Activated T-cell treated with anti-CD3 and anti-CD28 coated beads, Interleukin-2, amount 50 U/mL, for 4 hours (primary cell): Measurements from ENCODE around the gene UBFD1. TPM values are rescaled to one million over a fixed set of nuclear protein-coding genes. Genes with fewer than 3 reads are reported as not detected.
A peak's percentile ranks its signal among the peaks of the same experiment; 100 is the strongest.
"Not testable (repeated sequence)": the region's sequence is repeated elsewhere in the genome, so short reads cannot be mapped to it uniquely, and the experiment has no call there.

Source experiments
- ATAC-seq, 2 donors: fragments of 200-7000 bp; cut with Tn5 transposase; one replicate each; pipeline ENCODE4 v1.10.0; 2021
- DNase-seq: peaks from one replicate; pipeline ENCODE4 v3.0.0-alpha.2; 2020
- H3K27me3 Mint-ChIP-seq: one replicate; pipeline ENCODE4 v1.8.0; 2021; ENCODE audit warnings: low read depth, mixed read lengths
- H3K36me3 Mint-ChIP-seq: one replicate; pipeline ENCODE4 v1.8.0; 2022; ENCODE audit warnings: mixed read lengths; ENCODE audit not compliant: insufficient read depth
- H3K4me1 Mint-ChIP-seq: one replicate; pipeline ENCODE4 v1.8.0; 2021; ENCODE audit warnings: low read depth, mixed read lengths
- H3K4me3 Mint-ChIP-seq: one replicate; pipeline ENCODE4 v1.8.0; 2021; ENCODE audit warnings: mild to moderate bottlenecking, moderate library complexity, mixed read lengths
- H3K9me3 Mint-ChIP-seq: one replicate; pipeline ENCODE4 v1.8.0; 2021; ENCODE audit warnings: mixed read lengths
- total RNA-seq, 3 donors: library from RNA; stranded (reverse); gene quantifications; one replicate each; pipeline ENCODE4 v1.2.1, GENCODE V29; 2021

The UBFD1 gene, protein sequence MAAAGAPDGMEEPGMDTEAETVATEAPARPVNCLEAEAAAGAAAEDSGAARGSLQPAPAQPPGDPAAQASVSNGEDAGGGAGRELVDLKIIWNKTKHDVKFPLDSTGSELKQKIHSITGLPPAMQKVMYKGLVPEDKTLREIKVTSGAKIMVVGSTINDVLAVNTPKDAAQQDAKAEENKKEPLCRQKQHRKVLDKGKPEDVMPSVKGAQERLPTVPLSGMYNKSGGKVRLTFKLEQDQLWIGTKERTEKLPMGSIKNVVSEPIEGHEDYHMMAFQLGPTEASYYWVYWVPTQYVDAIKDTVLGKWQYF
- total RNA-seq: 10 to 100 TPM; 69.8 to 73.8 (median 70.0) TPM

DNA sequence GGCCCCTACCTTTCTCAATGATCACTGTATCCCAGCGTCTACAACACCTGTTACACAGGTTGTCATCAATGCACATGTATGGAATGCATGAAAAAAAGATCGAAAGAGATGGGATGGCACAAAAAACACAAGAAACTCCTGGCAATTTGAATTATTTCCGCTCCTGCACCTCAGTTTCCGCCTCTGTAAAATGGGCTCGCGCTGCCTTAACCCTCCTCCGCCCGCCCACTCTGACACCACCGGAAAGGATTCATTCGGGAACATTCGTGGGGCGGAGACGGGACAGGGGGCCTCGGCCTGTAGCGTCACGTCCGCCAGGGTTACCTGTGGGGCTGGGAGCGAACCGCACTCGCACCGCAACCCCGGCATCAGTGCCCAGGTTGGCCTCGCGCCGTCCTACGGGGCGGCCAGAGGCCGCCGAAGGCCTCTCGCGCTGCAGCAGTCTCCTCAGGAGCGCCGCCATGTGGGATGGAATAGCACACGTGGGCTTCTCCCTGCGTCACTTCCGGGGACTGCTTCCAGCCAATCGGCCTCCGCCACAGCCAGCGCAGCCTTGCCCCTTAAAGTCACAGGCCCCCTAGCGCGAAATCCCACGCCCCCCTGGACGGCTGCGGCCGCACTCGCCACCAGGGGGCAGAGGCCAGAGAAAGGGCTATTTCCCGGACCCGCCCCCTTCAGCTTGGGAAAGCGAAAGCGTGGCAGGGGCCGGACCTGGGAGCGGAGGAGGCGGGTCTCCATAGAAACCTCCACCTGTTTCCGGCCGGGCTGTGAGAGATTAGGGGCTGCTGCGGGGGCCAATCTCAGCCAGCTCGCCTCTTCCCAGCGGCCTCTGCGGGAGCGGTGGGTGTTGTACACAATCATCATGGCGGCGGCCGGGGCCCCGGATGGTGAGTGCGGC, at the start of gene UBFD1, which contains the start of gene EARS2:
Gene UBFD1, plus strand, starts transcription at position 847 of the 898 bp plus-strand sequence. Its CDS starts 16 bp downstream, at position 863.
Gene EARS2, minus strand, starts transcription at position 470 of the 898 bp plus-strand sequence. Its CDS starts 7 bp downstream, at position 463.
- H3K27me3 Mint-ChIP-seq: no peaks in the 10 kb centered on the region
- peaks cover 15% of the 10 kb centered on the region for H3K36me3 Mint-ChIP-seq
- ATAC-seq: peak; percentile 93
- peak within 1 kb of the TSS; percentile 95 for H3K4me3 Mint-ChIP-seq
- H3K9me3 Mint-ChIP-seq: no peaks in the 10 kb centered on the region
- peak; percentile 95 for DNase-seq
- H3K4me1 Mint-ChIP-seq: peaks cover 36% of the 10 kb centered on the region

DNA sequence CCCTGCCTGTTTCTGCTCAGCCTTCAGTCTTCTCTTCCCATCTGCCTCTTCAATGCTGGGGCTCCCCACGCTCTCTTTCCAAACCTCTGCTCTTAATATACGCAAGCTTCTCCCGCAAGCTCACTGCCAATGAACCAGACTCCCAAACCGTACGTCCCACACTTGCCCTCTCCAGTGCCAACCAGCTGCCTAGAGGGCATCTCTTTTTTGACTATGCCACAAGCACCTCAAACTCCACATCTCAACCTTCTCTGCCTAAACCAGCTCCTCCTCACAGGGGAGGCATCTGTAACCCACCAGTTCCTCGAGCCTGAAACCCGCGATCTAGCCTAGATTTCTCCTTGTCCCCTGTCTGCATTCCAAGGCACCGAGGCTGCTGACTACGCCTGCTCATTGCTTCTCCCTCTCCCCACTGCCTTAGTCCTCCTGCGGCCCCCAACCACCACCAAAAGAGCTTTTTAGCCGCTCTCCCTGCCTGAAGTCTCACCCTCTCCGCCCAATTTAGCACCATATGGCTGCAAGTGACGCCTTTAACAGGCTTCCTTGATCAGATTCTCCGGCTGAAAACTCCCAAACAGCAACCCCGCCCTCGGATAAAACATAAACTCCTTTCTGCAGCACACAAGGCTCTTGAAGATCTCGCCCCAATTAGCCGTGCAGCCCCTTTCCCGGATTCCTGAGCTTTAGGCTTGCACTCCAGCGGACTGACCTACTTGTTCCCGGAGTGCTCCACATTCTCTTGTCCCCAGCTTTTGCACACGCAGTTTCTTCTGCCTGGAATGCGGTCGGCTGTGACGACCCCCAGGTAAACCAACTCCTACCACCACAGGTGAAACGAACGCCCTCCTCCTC, 48.7 kb upstream of the UBFD1 start:
- peaks cover 12% of the 10 kb centered on the region for H3K36me3 Mint-ChIP-seq
- H3K4me1 Mint-ChIP-seq: peaks cover 61% of the 10 kb centered on the region
- H3K27me3 Mint-ChIP-seq: no peaks in the 10 kb centered on the region
- ATAC-seq (no peak), DNase-seq (no peak)
- H3K4me3 Mint-ChIP-seq: peak overlapping the region; percentile 86
- H3K9me3 Mint-ChIP-seq: no peaks in the 10 kb centered on the region

DNA sequence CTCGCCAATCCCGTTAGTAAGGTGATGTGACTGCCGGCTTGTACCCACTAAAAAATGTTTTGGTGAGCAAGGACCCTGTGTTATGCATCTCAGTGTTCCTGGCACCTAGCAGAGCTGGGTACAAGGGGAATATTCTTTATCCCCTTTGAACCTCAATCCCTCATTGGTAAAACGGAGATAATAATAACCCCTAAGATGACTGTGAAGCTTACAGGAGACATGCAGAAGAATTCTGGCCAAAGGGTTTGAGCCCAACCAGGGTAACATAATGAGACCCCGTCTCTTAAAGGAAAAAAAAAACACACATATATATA, 48.1 kb upstream of the UBFD1 start:
- H3K4me3 Mint-ChIP-seq: peak overlapping the region; percentile 86
- peaks cover 12% of the 10 kb centered on the region for H3K36me3 Mint-ChIP-seq
- ATAC-seq (no peak), DNase-seq (no peak)
- H3K9me3 Mint-ChIP-seq: no peaks in the 10 kb centered on the region
- no peaks in the 10 kb centered on the region for H3K27me3 Mint-ChIP-seq
- peaks cover 61% of the 10 kb centered on the region for H3K4me1 Mint-ChIP-seq

DNA sequence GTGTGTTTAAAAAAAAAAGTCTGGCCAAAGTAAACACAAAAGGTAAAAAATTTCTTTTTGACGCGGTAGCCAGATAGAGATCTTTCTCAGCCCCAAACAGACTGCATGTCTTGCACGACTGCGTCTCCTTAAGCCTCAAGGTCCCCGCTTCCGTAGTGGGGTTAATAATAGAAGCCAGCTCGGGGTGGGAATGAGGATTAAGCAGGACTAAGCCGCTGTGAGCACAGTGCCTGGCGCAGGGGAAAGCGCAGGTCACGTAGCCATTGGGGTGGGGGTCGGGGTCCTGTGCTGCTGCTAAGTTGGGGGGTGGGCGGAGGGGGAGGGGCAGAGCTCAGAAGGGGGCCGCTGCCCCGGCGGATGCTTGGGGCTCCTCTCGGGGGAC, 47.8 kb upstream of the UBFD1 start:
- Mint-ChIP-seq H3K36me3 (peaks cover 12% of the 10 kb centered on the region), H3K4me1 (peaks cover 61% of the 10 kb centered on the region), H3K4me3 (peak overlapping the region; percentile 86), H3K27me3 (no peaks in the 10 kb centered on the region), H3K9me3 (no peaks in the 10 kb centered on the region)
- peak; percentile 7 for DNase-seq
- ATAC-seq: peak; percentile 16 to 29

DNA sequence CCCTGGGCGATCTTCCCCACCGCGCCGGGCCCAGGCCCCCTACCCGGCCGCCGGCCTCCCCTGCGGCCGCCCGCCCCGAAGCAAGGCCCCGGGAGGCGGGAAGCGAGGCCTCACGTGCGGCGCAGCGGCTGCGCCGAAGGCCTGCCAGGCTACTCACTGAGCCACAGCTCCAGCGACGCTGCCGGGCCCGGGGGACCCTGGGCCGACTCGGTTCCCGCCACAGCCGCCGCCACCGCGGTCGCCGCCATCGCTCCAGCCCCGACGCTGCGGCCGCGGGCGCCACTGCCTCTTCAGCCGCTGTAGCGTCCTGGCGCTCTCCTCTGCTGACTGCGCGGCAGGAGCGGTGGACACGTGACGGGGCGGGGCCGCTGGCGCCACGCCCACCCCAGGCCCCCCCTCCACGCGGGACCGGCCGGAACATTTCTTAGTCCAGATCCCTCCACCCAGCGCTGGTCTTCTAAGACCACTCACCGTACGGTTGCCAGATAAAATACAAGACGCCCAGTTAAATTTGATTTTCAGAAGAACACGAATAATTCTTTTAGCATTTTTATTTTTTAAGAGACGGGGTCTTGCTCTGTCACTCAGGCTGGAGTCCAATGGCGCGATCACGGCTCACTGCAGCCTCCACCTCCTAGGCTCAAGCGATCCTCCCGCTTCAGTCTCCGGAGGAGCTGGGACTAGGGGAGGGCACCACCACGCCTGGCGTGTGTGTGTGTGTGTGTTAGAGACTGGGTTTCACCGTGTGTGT, 47.2 kb upstream of the UBFD1 start, which contains the start of gene GGA2:
Gene GGA2, minus strand, starts transcription at position 331 of the 751 bp plus-strand sequence. Its CDS starts 83 bp downstream, at position 248.
- DNase-seq: peak; percentile 72
- Mint-ChIP-seq H3K36me3 (peaks cover 12% of the 10 kb centered on the region), H3K4me3 (peak within 1 kb of the TSS; percentile 86), H3K4me1 (peaks cover 61% of the 10 kb centered on the region), H3K9me3 (no peaks in the 10 kb centered on the region), H3K27me3 (no peaks in the 10 kb centered on the region)
- ATAC-seq: peak; percentile 93 to 94

DNA sequence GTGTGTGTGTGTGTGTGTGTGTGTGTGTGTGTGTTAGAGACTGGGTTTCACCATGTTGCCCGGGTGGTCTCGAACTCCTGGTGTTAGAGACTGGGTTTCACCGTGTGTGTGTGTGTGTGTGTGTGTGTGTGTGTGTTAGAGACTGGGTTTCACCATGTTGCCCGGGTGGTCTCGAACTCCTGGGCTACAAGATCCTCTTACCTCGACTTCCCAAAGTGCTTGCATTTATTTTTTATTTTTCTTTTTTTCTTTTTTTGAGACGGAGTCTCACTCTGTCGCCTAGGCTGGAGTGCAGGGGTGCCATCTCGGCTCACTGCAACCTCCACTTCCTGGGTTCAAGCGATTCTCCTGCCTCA, 46.6 kb upstream of the UBFD1 start:
- Mint-ChIP-seq H3K4me1 (peaks cover 61% of the 10 kb centered on the region), H3K36me3 (peaks cover 12% of the 10 kb centered on the region), H3K4me3 (peak overlapping the region; percentile 85)
- not testable (repeated sequence) for H3K27me3 Mint-ChIP-seq, ATAC-seq, DNase-seq, H3K9me3 Mint-ChIP-seq

DNA sequence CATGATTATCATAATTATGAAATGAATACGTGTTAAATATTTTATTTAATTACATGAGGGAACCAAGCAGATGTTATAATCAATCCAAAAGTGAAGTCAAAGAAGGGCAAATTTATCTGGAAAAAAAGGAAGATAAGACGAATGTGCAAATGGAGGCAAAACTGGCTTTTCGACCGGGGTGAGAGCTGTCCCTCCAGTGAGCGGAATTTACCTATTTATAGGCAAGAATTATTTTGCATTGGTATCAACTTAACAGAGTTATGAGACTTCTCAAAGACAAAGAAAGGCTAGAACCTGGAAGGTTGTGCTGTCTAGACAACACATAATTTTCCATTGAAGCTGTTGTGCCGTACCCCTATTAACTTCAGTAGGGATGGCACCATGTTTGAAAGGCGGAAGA, 45.8 kb upstream of the UBFD1 start:
- peaks cover 12% of the 10 kb centered on the region for H3K36me3 Mint-ChIP-seq
- no peaks in the 10 kb centered on the region for H3K27me3 Mint-ChIP-seq
- H3K4me3 Mint-ChIP-seq: peak overlapping the region; percentile 85
- ATAC-seq (no peak), DNase-seq (no peak)
- H3K4me1 Mint-ChIP-seq: peaks cover 61% of the 10 kb centered on the region
- H3K9me3 Mint-ChIP-seq: no peaks in the 10 kb centered on the region

DNA sequence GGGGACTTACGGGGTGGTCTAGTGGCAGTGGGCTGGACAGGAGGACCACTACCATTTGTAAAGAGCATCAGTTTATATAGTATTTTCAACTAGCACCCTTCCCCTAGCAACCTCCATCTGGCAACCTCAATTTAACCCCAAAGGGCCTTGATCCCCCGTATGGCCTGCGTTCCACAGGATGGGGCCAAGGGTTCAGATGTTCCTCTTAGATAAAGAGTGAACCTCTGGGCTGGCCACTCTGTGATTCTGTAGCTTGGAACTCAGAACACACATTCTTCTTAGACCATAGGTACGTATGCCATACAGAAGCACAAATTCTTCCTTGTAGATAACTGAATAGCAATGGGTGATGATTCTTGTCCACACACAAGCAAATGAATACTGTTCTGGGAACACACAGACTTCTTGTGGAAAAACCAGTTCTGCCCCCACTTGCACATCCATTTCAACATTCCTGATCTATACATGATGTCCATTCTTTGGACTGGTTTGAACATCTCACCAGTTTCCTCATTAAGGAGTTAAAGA, 45.3 kb upstream of the UBFD1 start:
- no peak for DNase-seq
- Mint-ChIP-seq H3K27me3 (no peaks in the 10 kb centered on the region), H3K4me1 (peaks cover 57% of the 10 kb centered on the region), H3K36me3 (peaks cover 12% of the 10 kb centered on the region), H3K4me3 (no peak overlapping the region), H3K9me3 (no peaks in the 10 kb centered on the region)
- ATAC-seq: no peak

DNA sequence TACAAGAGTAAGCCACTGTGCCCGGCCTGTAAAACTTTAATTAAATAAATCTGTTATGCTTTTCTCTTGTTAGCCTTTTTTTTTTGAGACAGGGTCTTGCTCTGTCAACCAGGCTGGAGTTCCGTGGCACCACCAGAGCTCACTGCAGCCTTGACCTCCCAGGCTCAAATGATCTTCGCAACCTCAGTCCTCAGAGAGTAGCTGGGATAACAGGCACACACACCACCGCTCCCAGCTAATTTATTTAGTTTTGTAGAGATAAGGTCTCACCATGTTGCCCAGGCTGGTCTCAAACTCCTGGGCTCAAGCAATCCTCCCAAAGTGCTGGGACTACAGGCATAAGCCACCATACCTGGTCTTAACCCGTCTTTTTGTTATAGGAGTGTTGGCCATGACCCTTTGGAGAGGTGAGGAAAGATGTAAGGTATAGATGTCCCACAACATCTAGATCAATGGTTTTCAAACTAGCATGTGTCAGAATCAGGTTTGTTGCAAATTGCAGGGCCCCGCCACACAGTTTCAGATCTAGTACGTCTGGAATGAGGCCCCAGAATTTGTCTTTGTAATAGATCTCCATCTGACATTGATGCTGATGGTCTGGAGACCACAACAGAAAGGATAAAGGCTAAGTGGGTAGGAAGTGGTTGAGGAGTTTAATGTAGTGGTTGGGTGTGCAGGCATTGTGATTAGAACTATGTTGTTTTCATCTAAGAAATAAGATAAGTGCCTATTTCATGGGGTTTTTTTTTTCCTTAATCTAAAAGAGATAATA, 43.0 kb upstream of the UBFD1 start:
- H3K9me3 Mint-ChIP-seq: no peaks in the 10 kb centered on the region
- peaks cover 5% of the 10 kb centered on the region for H3K36me3 Mint-ChIP-seq
- peak overlapping the region; percentile 46 for H3K4me3 Mint-ChIP-seq
- no peaks in the 10 kb centered on the region for H3K27me3 Mint-ChIP-seq
- peak; percentile 12 to 25 for ATAC-seq
- no peak for DNase-seq
- H3K4me1 Mint-ChIP-seq: peaks cover 46% of the 10 kb centered on the region

DNA sequence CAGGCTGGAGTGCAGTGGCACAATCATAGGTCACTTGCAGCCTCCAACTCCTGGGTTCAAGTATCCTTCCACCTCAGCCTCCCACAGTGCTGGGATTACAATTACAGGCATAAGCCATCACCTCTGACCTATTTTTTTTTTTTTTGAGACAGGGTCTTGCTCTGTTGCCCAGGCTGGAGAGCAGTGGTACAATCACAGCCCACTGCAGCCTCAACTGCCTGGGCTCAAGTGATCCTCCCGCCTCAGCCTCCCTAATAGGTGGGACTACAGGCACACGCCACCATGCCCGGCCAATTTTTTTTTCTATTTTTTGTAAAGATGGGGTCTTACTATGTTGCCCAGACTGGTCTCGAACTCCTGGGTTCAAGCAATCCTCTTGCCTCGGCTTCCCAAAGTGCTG, 41.6 kb upstream of the UBFD1 start:
- peaks cover 6% of the 10 kb centered on the region for H3K36me3 Mint-ChIP-seq

DNA sequence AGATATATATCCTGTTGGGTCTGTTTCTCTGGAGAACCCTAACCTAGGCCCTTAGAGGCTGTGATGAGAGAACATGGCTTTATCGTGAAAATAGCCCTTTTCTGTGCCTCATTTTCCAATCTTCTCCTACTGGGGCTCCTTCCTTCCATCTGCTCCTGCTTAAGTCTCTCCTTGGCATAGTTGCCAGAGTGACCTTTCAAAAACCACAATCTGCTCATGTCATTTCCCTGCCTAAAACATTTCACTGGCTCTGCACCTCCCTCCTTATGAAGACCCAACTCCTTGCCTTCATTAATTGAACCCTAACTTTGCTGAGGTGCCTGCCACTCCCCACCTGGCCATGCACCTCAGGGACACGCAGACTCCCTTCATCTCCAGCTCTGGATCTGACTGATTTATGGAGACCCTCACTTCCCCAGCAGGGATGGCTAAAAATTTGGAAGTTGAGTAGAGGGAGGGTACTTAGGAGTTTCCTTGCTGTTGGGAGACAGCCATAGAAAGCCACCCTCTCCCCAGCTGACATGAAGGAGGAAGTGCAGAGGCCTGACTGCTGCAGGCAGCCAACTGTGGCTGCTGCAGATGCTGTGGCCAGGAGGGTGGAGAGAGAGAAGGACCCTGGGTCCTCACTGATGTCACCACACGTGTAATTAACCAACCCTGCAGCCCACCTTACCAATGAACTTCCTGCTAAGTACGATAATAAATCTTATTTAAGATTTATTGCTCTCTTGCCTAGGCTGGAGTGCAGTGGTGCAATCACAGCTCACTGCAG, 41.0 kb upstream of the UBFD1 start:
- ATAC-seq (no peak), DNase-seq (no peak)
- Mint-ChIP-seq H3K27me3 (no peaks in the 10 kb centered on the region), H3K36me3 (peaks cover 10% of the 10 kb centered on the region), H3K4me1 (peaks cover 40% of the 10 kb centered on the region), H3K4me3 (no peak overlapping the region), H3K9me3 (no peaks in the 10 kb centered on the region)

More for the DNA sequence above, 41.6 kb upstream of the UBFD1 start:
- Mint-ChIP-seq H3K4me3 (no peak overlapping the region), H3K27me3 (no peaks in the 10 kb centered on the region), H3K9me3 (no peaks in the 10 kb centered on the region), H3K4me1 (peaks cover 40% of the 10 kb centered on the region)
- no peak for ATAC-seq
- DNase-seq: no peak

DNA sequence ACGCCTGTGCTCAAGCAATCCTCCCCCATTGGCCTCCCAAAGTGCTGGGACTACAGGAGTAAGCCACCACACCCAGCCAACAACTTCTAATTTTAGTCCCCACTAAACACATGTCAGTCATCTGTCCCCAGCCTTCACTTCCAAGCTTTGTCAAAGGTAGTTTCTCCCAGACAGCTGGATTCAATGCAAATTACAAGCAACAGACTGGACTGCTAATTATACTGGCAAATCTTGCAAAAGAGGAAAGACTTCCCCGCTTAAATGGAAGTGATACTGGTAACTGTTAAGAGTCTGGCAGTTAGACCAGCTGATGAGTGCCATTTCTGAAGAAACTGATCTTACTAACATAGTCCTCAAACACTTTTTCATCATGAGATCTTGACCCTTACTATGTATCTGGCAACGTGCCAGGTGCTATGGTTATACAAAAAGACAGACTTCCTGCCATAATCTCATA, 39.1 kb upstream of the UBFD1 start:
- H3K9me3 Mint-ChIP-seq: no peaks in the 10 kb centered on the region
- H3K4me1 Mint-ChIP-seq: peaks cover 40% of the 10 kb centered on the region
- no peak overlapping the region for H3K4me3 Mint-ChIP-seq
- DNase-seq (no peak), ATAC-seq (no peak)
- no peaks in the 10 kb centered on the region for H3K27me3 Mint-ChIP-seq
- H3K36me3 Mint-ChIP-seq: peaks cover 27% of the 10 kb centered on the region
